GM19240 (cell line): ENCODE data around the gene USH2A.

ENCODE experiments used
- DNase-seq: peaks from one replicate; pipeline ENCODE4 v3.0.0; 2011; ENCODE audit warnings: low spot score; ENCODE audit not compliant: insufficient read length

USH2A gene

GRCh38 chr1:215720126-215720525, 703.1 kb downstream of the USH2A start:
- DNase-seq, result no peak

- no peak for DNase-seq
Measured at GRCh38 chr1:215719552-215719951, 703.7 kb downstream of the USH2A start.

- no peak for DNase-seq
Measured at GRCh38 chr1:215718575-215719287, 704.5 kb downstream of the USH2A start.

- DNase-seq, result no peak
Measured at GRCh38 chr1:215717677-215718426, 705.4 kb downstream of the USH2A start.

GRCh38 chr1:215710899-215711225, 712.4 kb downstream of the USH2A start:
- no peak for DNase-seq

GRCh38 chr1:215710036-215710898, 713.0 kb downstream of the USH2A start:
- peak; percentile 8 for DNase-seq

GRCh38 chr1:215704089-215704860, 719.0 kb downstream of the USH2A start:
- no peak for DNase-seq

- DNase-seq, result no peak
Measured at GRCh38 chr1:215682232-215682631, 741.0 kb downstream of the USH2A start.

- DNase-seq, result no peak
Measured at GRCh38 chr1:215681041-215681440, 742.2 kb downstream of the USH2A start.

- no peak for DNase-seq
Measured at GRCh38 chr1:215679231-215679630, 744.0 kb downstream of the USH2A start.

- DNase-seq, result no peak
Measured at GRCh38 chr1:215677112-215677511, 746.1 kb downstream of the USH2A start.

GRCh38 chr1:215673943-215674342, 749.3 kb downstream of the USH2A start:
- no peak for DNase-seq

GRCh38 chr1:215672482-215672881, 750.8 kb downstream of the USH2A start:
- DNase-seq, result no peak

- no peak for DNase-seq
Measured at GRCh38 chr1:215669806-215670491, 753.3 kb downstream of the USH2A start.

- no peak for DNase-seq
Measured at GRCh38 chr1:215667761-215668160, 755.5 kb downstream of the USH2A start.

GRCh38 chr1:215665215-215665614, 758.0 kb downstream of the USH2A start:
- DNase-seq, result no peak

- DNase-seq, result no peak
Measured at GRCh38 chr1:215661033-215661432, 762.2 kb downstream of the USH2A start.

GRCh38 chr1:215660259-215660658, 763.0 kb downstream of the USH2A start:
- no peak for DNase-seq

GRCh38 chr1:215657047-215657446, 766.2 kb downstream of the USH2A start:
- no peak for DNase-seq

GRCh38 chr1:215652371-215652770, 770.9 kb downstream of the USH2A start:
- no peak for DNase-seq

GRCh38 chr1:215651867-215652266, 771.4 kb downstream of the USH2A start:
- no peak for DNase-seq
